Esophagus squamous epithelium (tissue), 5 donors: ENCODE data around the gene NADK2. TPM values are rescaled to one million over a fixed set of nuclear protein-coding genes. Genes with fewer than 3 reads are reported as not detected.
A peak's percentile ranks its signal among the peaks of the same experiment; 100 is the strongest.

Source experiments
- DNase-seq: peaks from one replicate; lab custom pipeline; 2025; lab: John Stamatoyannopoulos, UW
- H3K27ac ChIP-seq, 4 donors: fragments of 200-600 bp; sonication (generic); one replicate each; pipeline ENCODE4 v1.5.1; 2016 to 2019; ENCODE audit warnings: mild to moderate bottlenecking in 1 of 4
- H3K27me3 ChIP-seq, 4 donors: fragments of 200-600 bp; sonication (generic); 1 replicate in 3 of 4; 2 replicates in 1 of 4; pipeline versions ENCODE4 v1.5.1 to v1.6.0; 2017 to 2021; ENCODE audit warnings: antibody characterized with exemption in 1 of 4
- H3K36me3 ChIP-seq, 3 donors: fragments of 200-600 bp; sonication (generic); one replicate each; pipeline ENCODE4 v1.5.1; 2016 to 2019
- H3K4me1 ChIP-seq, 3 donors: fragments of 200-600 bp; sonication (generic); one replicate each; pipeline ENCODE4 v1.5.1; 2017 to 2019
- H3K4me3 ChIP-seq, 4 donors: fragments of 200-600 bp; sonication (generic); 1 replicate in 3 of 4; 2 replicates in 1 of 4; pipeline ENCODE4 v1.5.1; 2016 to 2019; ENCODE audit warnings: mild to moderate bottlenecking in 2 of 4, moderate library complexity in 1 of 4
- H3K9me3 ChIP-seq, 3 donors: fragments of 200-600 bp; sonication (generic); one replicate each; pipeline ENCODE4 v1.5.1; 2016 to 2019
- CTCF ChIP-seq, 6 experiments: fragments of 450-650 bp in 4 of 6; fragments of 200-600 bp in 2 of 6; sonication (generic) in 2 of 6; IDR thresholded peaks; one replicate each; pipeline ENCODE4 v1.5.1; 2016 to 2019; ENCODE audit warnings: antibody characterized with exemption in 6 of 6, mild to moderate bottlenecking in 4 of 6, moderate library complexity in 4 of 6
- POLR2A ChIP-seq, 4 donors: fragments of 450-650 bp; IDR thresholded peaks; one replicate each; pipeline ENCODE4 v1.6.1; 2017; ENCODE audit warnings: antibody characterized with exemption in 4 of 4, mild to moderate bottlenecking in 4 of 4, moderate library complexity in 3 of 4
- WGBS, 2 donors: methylation state at CpG; one replicate each; pipeline ENCODE4 v1.1.5; 2018; 5-methylcytosine and 5-hydroxymethylcytosine counted together
- intact Hi-C: fragments of 100-400 bp; cut with DNase I; formaldehyde crosslinking; loops from one replicate; pipeline ENCODE4 v1.15.0; 2022
- total RNA-seq, 4 donors: library from RNA; depleted of rRNA; stranded (reverse); fragments of >200 nt; gene quantifications; one replicate each; pipeline ENCODE4 v1.1.0, GENCODE V29; 2016
- donor health status: DM: yes; HTN: yes; CAD: no.

Gene NADK2
- total RNA-seq, 4 donors from 2014 or later: 9.0 to 19.6 (median 15.4) TPM

DNA sequence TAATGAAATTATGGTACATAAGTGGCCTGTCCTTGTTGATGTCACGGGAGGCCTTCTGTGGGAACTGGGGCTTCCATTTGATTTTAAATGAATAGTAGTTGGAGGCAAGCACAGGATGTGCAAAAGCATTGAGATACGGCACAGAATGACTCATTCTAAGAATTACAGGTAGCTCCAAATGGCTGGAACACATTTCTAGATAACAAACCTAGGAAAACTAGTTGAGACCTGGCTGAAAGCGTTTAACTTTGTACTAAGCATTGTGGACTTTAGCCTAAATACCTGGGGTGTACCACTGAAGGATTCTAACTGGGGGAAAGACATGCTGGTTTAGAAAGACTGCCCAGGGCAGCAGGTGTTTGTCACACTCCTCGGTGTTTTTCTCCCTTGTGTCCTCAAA, 80.4 kb downstream of the NADK2 start:
- DNase-seq: no peak
- Histone ChIP-seq H3K4me3 (no peak overlapping the region), H3K36me3 (peaks cover 4 to 85% (median 5%) of the 10 kb centered on the region in 3 donors), H3K4me1 (peaks cover 0 to 29% (median 0%) of the 10 kb centered on the region in 3 donors), H3K9me3 (no peaks in the 10 kb centered on the region), H3K27ac (peak overlapping the region in 1 of 4 donors; percentile 37), H3K27me3 (no peaks in the 10 kb centered on the region)
- 58 to 64% methylated on average over 3 to 4 of the region's 4 CpGs for WGBS, 2 donors
- intact Hi-C loops: no loop called here
- TF ChIP-seq POLR2A (IDR thresholded peaks at IDR 0.05) (no peak), CTCF (IDR thresholded peaks at IDR 0.05) (no peak)

GRCh38 chr5:36160617-36161016, 81.1 kb downstream of the NADK2 start:
- peaks cover 4 to 82% (median 5%) of the 10 kb centered on the region in 3 donors for H3K36me3 ChIP-seq
- H3K27me3 ChIP-seq: no peaks in the 10 kb centered on the region
- no peak for TF ChIP-seq POLR2A (IDR thresholded peaks at IDR 0.05)
- no peak for TF ChIP-seq CTCF (IDR thresholded peaks at IDR 0.05)
- H3K27ac ChIP-seq: no peak overlapping the region
- no peaks in the 10 kb centered on the region for H3K9me3 ChIP-seq
- intact Hi-C loops: no loop called here
- no peak for DNase-seq
- 79 to 90% methylated on average over 3 of the region's 3 CpGs for WGBS, 2 donors
- H3K4me1 ChIP-seq: peaks cover 0 to 37% (median 6%) of the 10 kb centered on the region in 3 donors
- no peak overlapping the region for H3K4me3 ChIP-seq

GRCh38 chr5:36158144-36158543, 83.6 kb downstream of the NADK2 start:
- WGBS, 2 donors: 74 to 76% methylated on average over 2 of the region's 2 CpGs
- H3K4me1 ChIP-seq: peaks cover 0 to 55% (median 15%) of the 10 kb centered on the region in 3 donors
- H3K4me3 ChIP-seq: no peak overlapping the region
- no peaks in the 10 kb centered on the region for H3K27me3 ChIP-seq
- no peaks in the 10 kb centered on the region for H3K9me3 ChIP-seq
- no peak overlapping the region for H3K27ac ChIP-seq
- intact Hi-C loops: no loop called here
- peaks cover 0 to 72% (median 4%) of the 10 kb centered on the region in 3 donors for H3K36me3 ChIP-seq
- no peak for DNase-seq
- TF ChIP-seq CTCF (IDR thresholded peaks at IDR 0.05): no peak
- TF ChIP-seq POLR2A (IDR thresholded peaks at IDR 0.05): no peak

DNA sequence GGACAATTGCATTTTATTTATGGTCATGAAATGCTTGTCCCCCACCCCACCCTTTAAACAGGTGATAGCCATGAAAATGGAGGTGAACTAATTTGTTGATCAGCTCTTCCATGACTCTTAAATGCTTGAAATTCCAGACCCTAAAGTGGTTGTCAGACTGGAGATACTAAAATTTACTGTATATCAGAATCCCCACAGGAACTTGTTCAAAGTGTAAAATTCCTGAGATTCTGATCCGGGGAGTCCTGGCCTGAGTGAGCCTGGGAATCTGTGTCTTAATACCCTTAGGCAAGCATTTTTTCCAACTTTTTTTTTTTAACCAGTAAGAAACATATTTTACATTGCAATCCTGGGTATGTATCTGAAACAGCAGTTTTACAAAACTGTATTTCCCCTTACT, 85.1 kb downstream of the NADK2 start:
- Histone ChIP-seq H3K4me3 (no peak overlapping the region), H3K36me3 (peaks cover 0 to 57% (median 0%) of the 10 kb centered on the region in 3 donors), H3K27ac (peak overlapping the region; percentile 32 to 75 (median 53)), H3K4me1 (peaks cover 0 to 58% (median 19%) of the 10 kb centered on the region in 3 donors), H3K27me3 (no peaks in the 10 kb centered on the region), H3K9me3 (no peaks in the 10 kb centered on the region)
- TF ChIP-seq CTCF (IDR thresholded peaks at IDR 0.05) (no peak), POLR2A (IDR thresholded peaks at IDR 0.05) (no peak)
- DNase-seq: no peak
- WGBS, 2 donors: 42 to 63% methylated on average over 1 of the region's 1 CpG
- intact Hi-C loops: no loop called here

- TF ChIP-seq POLR2A (IDR thresholded peaks at IDR 0.05): no peak
- TF ChIP-seq CTCF (IDR thresholded peaks at IDR 0.05): no peak
- DNase-seq: no peak
- Histone ChIP-seq H3K27ac (peak overlapping the region; percentile 32 to 75 (median 53)), H3K9me3 (no peaks in the 10 kb centered on the region), H3K36me3 (peaks cover 0 to 52% (median 0%) of the 10 kb centered on the region in 3 donors), H3K4me3 (no peak overlapping the region), H3K27me3 (no peaks in the 10 kb centered on the region), H3K4me1 (peaks cover 0 to 53% (median 19%) of the 10 kb centered on the region in 3 donors)
- intact Hi-C loops: no loop called here
- 33 to 42% methylated on average over 4 of the region's 4 CpGs for WGBS, 2 donors
Observed at GRCh38 chr5:36156121-36156601, 85.6 kb downstream of the NADK2 start.
